Panc1 (cell line): Measurements from ENCODE around the gene ENPP6. TPM values are rescaled to one million over a fixed set of nuclear protein-coding genes. Genes with fewer than 3 reads are reported as not detected.

ENCODE experiments used
- ATAC-seq: fragments of 200-7000 bp; cut with Tn5 transposase; 2 replicates; pipeline ENCODE4 v1.9.1; 2020; ENCODE audit warnings: mild to moderate bottlenecking, moderate library complexity
- BruUV-seq: library from RNA; stranded (reverse); fragments of 400-500 nt; replicated peaks from 2 replicates; lab custom pipeline; 2021; lab: Mats Ljungman, UMichigan
- CTCF ChIA-PET: fragments of 300-600 bp; sonication (Branson Sonifier 250); formaldehyde crosslinking; loops from one replicate; lab custom pipeline; 2022; ENCODE audit warnings: antibody characterized with exemption; lab: Charles Lee
- POLR2A ChIA-PET: fragments of 300-600 bp; sonication (Branson Sonifier 250); formaldehyde crosslinking; loops from one replicate; lab custom pipeline; 2022; ENCODE audit warnings: antibody characterized with exemption; lab: Charles Lee
- DNase-seq: peaks from one replicate; pipeline ENCODE4 v3.0.0-alpha.2; 2010; ENCODE audit warnings: low read depth, low spot score
- H3K27ac ChIP-seq: 2 replicates; pipeline ENCODE4 v1.5.1; 2011; ENCODE audit warnings: mild to moderate bottlenecking, low read length, inconsistent platforms
- H3K27me3 ChIP-seq: fragments of 200-500 bp; sonication (Bioruptor generic); 2 replicates; pipeline ENCODE4 v1.6.0; 2014; ENCODE audit warnings: low read length, inconsistent platforms; ENCODE audit not compliant: control insufficient read depth, insufficient read depth
- H3K36me3 ChIP-seq: fragments of 200-500 bp; sonication (Bioruptor generic); 2 replicates; pipeline ENCODE4 v1.5.1; 2014; ENCODE audit warnings: inconsistent platforms, mild to moderate bottlenecking, low read length, moderate library complexity; ENCODE audit not compliant: control insufficient read depth, insufficient read depth
- H3K4me1 ChIP-seq: 2 replicates; pipeline ENCODE4 v1.5.1; 2011; ENCODE audit warnings: inconsistent platforms, mild to moderate bottlenecking, low read length, moderate library complexity; ENCODE audit not compliant: control insufficient read depth, insufficient read depth
- H3K4me3 ChIP-seq, 2 experiments: 2 replicates each; pipeline ENCODE4 v1.5.1; 2011 to 2012; ENCODE audit warnings: low read depth in 2 of 2, low read length in 2 of 2, mild to moderate bottlenecking in 2 of 2, inconsistent platforms in 1 of 2, moderate library complexity in 1 of 2
- H3K9me3 ChIP-seq: fragments of 200-500 bp; sonication (Bioruptor generic); 2 replicates; pipeline ENCODE4 v1.5.1; 2014; ENCODE audit warnings: low read depth, mild to moderate bottlenecking, inconsistent platforms, low read length, moderate library complexity; ENCODE audit not compliant: control insufficient read depth, insufficient read depth
- POLR2AphosphoS5 ChIP-seq: IDR thresholded peaks from 2 replicates; pipeline ENCODE4 v1.6.1; 2012; ENCODE audit warnings: mild to moderate bottlenecking, low read depth, low read length, moderate library complexity
- SIN3A ChIP-seq: IDR thresholded peaks from 2 replicates; pipeline ENCODE4 v1.6.1; 2012; ENCODE audit warnings: low read depth, mild to moderate bottlenecking, low read length, moderate library complexity, borderline replicate concordance; ENCODE audit not compliant: insufficient read depth
- TCF7L2 ChIP-seq: IDR thresholded peaks from 2 replicates; pipeline ENCODE4 v1.6.1; 2011; ENCODE audit warnings: mild to moderate bottlenecking, low read depth, low read length, inconsistent platforms
- in situ Hi-C: cut with HindIII; loops from 2 replicates; pipeline ENCODE4 v1.10.0; 2016; ENCODE audit warnings: low sequenced_read_pairs, low pct_unique_long_range_greater_than_20kb
- intact Hi-C: fragments of 100-400 bp; cut with micrococcal nuclease; formaldehyde crosslinking; loops from one replicate; pipeline ENCODE4 v1.10.0; 2022; ENCODE audit not compliant: unreplicated experiment
- total RNA-seq: library from RNA; stranded (reverse); gene quantifications from one replicate; pipeline ENCODE4 v1.2.1, GENCODE V29; 2021; ENCODE audit not compliant: unreplicated experiment
- TF ChIP-seq, protein P1 (sequence below): fragments of 450-650 bp; IDR thresholded peaks from 2 replicates; pipeline ENCODE4 v1.5.1; 2017; ENCODE audit warnings: mild to moderate bottlenecking
- TF ChIP-seq, protein P2 (sequence below), 2 experiments: IDR thresholded peaks; 2 replicates each; pipeline ENCODE4 v1.6.1; 2011 to 2012; ENCODE audit warnings: low read depth in 2 of 2, control low read depth in 1 of 2, low read length in 1 of 2, mild to moderate bottlenecking in 1 of 2, moderate library complexity in 1 of 2; ENCODE audit not compliant: insufficient read depth in 1 of 2

ENPP6 gene
- total RNA-seq, 1 experiment from 2014 or later: not detected

DNA sequence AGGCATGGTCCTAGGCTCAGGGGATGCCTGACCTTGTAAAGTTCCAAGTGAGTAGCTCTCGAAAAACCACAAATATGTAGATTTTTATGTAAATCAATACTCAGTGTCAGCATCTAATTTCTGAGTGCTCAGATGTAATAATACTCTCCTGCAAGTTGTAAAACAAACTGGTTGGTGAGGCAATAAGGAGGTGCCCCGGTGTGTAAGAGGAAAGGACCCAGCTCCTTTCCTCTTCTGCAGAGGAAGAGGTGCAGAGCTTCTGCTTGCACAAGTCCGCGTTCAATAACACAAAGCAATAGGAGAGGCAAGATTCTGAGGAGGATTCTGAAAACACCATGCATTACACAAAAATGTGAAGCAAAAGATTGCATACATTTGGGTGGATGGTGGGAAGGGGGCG is 43.6 kb upstream of the ENPP6 start:
- H3K4me1 ChIP-seq: 0 out of 2 replicates have a peak, but pooled peaks cover 6% of the 10 kb centered on the region
- TF ChIP-seq SIN3A: no peak
- TF ChIP-seq, protein P1, sequence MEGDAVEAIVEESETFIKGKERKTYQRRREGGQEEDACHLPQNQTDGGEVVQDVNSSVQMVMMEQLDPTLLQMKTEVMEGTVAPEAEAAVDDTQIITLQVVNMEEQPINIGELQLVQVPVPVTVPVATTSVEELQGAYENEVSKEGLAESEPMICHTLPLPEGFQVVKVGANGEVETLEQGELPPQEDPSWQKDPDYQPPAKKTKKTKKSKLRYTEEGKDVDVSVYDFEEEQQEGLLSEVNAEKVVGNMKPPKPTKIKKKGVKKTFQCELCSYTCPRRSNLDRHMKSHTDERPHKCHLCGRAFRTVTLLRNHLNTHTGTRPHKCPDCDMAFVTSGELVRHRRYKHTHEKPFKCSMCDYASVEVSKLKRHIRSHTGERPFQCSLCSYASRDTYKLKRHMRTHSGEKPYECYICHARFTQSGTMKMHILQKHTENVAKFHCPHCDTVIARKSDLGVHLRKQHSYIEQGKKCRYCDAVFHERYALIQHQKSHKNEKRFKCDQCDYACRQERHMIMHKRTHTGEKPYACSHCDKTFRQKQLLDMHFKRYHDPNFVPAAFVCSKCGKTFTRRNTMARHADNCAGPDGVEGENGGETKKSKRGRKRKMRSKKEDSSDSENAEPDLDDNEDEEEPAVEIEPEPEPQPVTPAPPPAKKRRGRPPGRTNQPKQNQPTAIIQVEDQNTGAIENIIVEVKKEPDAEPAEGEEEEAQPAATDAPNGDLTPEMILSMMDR: no peak
- no peak for TF ChIP-seq POLR2AphosphoS5
- no peak for TF ChIP-seq TCF7L2
- TF ChIP-seq, protein P2, sequence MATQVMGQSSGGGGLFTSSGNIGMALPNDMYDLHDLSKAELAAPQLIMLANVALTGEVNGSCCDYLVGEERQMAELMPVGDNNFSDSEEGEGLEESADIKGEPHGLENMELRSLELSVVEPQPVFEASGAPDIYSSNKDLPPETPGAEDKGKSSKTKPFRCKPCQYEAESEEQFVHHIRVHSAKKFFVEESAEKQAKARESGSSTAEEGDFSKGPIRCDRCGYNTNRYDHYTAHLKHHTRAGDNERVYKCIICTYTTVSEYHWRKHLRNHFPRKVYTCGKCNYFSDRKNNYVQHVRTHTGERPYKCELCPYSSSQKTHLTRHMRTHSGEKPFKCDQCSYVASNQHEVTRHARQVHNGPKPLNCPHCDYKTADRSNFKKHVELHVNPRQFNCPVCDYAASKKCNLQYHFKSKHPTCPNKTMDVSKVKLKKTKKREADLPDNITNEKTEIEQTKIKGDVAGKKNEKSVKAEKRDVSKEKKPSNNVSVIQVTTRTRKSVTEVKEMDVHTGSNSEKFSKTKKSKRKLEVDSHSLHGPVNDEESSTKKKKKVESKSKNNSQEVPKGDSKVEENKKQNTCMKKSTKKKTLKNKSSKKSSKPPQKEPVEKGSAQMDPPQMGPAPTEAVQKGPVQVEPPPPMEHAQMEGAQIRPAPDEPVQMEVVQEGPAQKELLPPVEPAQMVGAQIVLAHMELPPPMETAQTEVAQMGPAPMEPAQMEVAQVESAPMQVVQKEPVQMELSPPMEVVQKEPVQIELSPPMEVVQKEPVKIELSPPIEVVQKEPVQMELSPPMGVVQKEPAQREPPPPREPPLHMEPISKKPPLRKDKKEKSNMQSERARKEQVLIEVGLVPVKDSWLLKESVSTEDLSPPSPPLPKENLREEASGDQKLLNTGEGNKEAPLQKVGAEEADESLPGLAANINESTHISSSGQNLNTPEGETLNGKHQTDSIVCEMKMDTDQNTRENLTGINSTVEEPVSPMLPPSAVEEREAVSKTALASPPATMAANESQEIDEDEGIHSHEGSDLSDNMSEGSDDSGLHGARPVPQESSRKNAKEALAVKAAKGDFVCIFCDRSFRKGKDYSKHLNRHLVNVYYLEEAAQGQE (IDR thresholded peaks at IDR 0.05; ENCODE audit: insufficient read depth in 1 of 2, low read depth in 2 of 2, low read length in 1 of 2): no peak
- CTCF ChIA-PET: no interaction called here
- DNase-seq (no peak), ATAC-seq (no peak)
- intact Hi-C loops: loop anchor here (10.0 kb wide), 1 partner anchor 124 kb away; no protein-coding TSS in a partner anchor
- H3K27me3 ChIP-seq: no peaks in the 10 kb centered on the region
- H3K36me3 ChIP-seq: no peaks in the 10 kb centered on the region
- no peak overlapping the region for H3K4me3 ChIP-seq
- no peaks in the 10 kb centered on the region for H3K9me3 ChIP-seq
- H3K27ac ChIP-seq: no peak overlapping the region
- BruUV-seq: no TSS peak
- POLR2A ChIA-PET: no interaction called here
- in situ Hi-C loops: no loop called here

DNA sequence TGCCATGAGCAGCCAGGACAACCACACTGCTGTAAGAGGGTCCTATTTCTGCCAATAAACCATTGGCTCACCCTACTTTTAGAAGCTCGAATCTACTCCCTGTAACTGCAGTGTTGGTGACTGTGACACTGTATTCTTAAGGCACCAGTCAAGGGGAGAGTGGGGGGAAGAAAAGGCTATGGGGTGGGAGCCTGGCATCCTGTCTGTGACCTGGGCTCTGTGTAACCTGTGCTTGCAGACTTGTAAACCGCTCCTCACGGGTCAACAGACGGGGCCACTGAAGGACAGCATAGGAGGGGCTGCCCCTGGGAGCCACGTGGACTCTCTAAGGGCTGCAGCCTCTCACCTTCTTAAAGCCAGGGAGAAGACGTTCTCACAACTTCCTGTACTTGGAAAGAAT is 42.2 kb upstream of the ENPP6 start:
- DNase-seq (no peak), ATAC-seq (no peak)
- Histone ChIP-seq H3K4me3 (no peak overlapping the region), H3K27me3 (no peaks in the 10 kb centered on the region), H3K9me3 (no peaks in the 10 kb centered on the region), H3K4me1 (no peaks in the 10 kb centered on the region), H3K27ac (no peak overlapping the region), H3K36me3 (no peaks in the 10 kb centered on the region)
- TF ChIP-seq POLR2AphosphoS5 (no peak), SIN3A (no peak)
- TF ChIP-seq, protein P2 (IDR thresholded peaks at IDR 0.05; ENCODE audit: insufficient read depth in 1 of 2, low read depth in 2 of 2, low read length in 1 of 2): no peak
- ChIA-PET POLR2A (no interaction called here), CTCF (no interaction called here)
- intact Hi-C loops (loop anchor here (10.0 kb wide), 1 partner anchor 125 kb away; no protein-coding TSS in a partner anchor), in situ Hi-C loops (no loop called here)
- no TSS peak for BruUV-seq
